Adrenal gland (tissue), 12 donors: ENCODE data around the gene CECR2. TPM values are rescaled to one million over a fixed set of nuclear protein-coding genes. Genes with fewer than 3 reads are reported as not detected.

Experiments
- DNase-seq, 7 donors: peaks; one replicate each; pipeline ENCODE4 v3.0.0-alpha.2; 2019 to 2020
- H3K27ac ChIP-seq, 5 donors: fragments of 200-600 bp; sonication (generic) in 4 of 5; 1 replicate in 3 of 5; 2 replicates in 2 of 5; pipeline versions ENCODE4 v1.5.1 to v1.8.0; 2016 to 2020; ENCODE audit warnings: mild to moderate bottlenecking in 1 of 5
- H3K27me3 ChIP-seq: fragments of 200-600 bp; 2 replicates; pipeline ENCODE4 v1.8.0; 2021
- H3K36me3 ChIP-seq, 2 donors: fragments of 200-600 bp; replicated peaks in 1 of 2; 1 replicate in 1 of 2; 2 replicates in 1 of 2; pipeline versions ENCODE4 v1.5.1 to v1.8.0; 2018 to 2022
- H3K4me1 ChIP-seq, 2 donors: fragments of 200-600 bp; replicated peaks in 1 of 2; 1 replicate in 1 of 2; 2 replicates in 1 of 2; pipeline versions ENCODE4 v1.5.1 to v1.8.0; 2018 to 2021
- H3K4me3 ChIP-seq, 4 donors: fragments of 200-600 bp; sonication (generic) in 3 of 4; one replicate each; pipeline ENCODE4 v1.5.1; 2016 to 2018
- H3K9me3 ChIP-seq, 3 donors: fragments of 200-600 bp; sonication (generic) in 1 of 3; replicated peaks in 1 of 3; 1 replicate in 2 of 3; 2 replicates in 1 of 3; pipeline versions ENCODE4 v1.5.1 to v1.8.0; 2016 to 2021
- POLR2A ChIP-seq, 2 donors: fragments of 450-650 bp; IDR thresholded peaks; one replicate each; pipeline ENCODE4 v1.6.1; 2017; ENCODE audit warnings: antibody characterized with exemption in 2 of 2, mild to moderate bottlenecking in 2 of 2, moderate library complexity in 1 of 2
- WGBS, 4 donors: extraction: QIAGEN DNeasy Blood & Tissue Kit in 2 of 4; methylation state at CpG; one replicate each; pipeline versions ENCODE4 v1.1.5 to v1.1.7; 2013 to 2017; 5-methylcytosine and 5-hydroxymethylcytosine counted together
- intact Hi-C, 2 donors: fragments of 100-400 bp; cut with DNase I; formaldehyde crosslinking; loops; one replicate each; pipeline versions ENCODE4 v1.14.1 to v1.15.0; 2022 to 2023
- polyA plus RNA-seq, 3 donors: library from polyadenylated mRNA; stranded (reverse); fragments of 200-250 nt in 2 of 3; fragments of 350-450 nt in 1 of 3; fragmentation: Illumina TruSeq in 1 of 3; extraction: RNeasy Lipid Tissue Mini Kit (QIAGEN cat#74804) in 1 of 3; gene quantifications; one replicate each; pipeline ENCODE4 v1.2.3, GENCODE V29; 2013 to 2014
- total RNA-seq, 9 donors: library from RNA; depleted of rRNA in 4 of 9; stranded (reverse); fragments of >200 nt in 4 of 9; fragments of 120-200 nt in 1 of 9; fragmentation: NEBNext Ultra II Directional in 1 of 9; extraction: Animal tissue kit (Norgen Biotek cat#: 25700) in 1 of 9; gene quantifications; one replicate each; pipeline versions ENCODE4 v1.1.0 to v1.2.4, GENCODE V29; 2013 to 2023
- TF ChIP-seq, protein P1 (sequence below), 6 experiments: fragments of 450-650 bp in 4 of 6; fragments of 200-600 bp in 2 of 6; sonication (generic) in 1 of 6; IDR thresholded peaks; 1 replicate in 5 of 6; 2 replicates in 1 of 6; pipeline versions ENCODE4 v1.5.1 to v1.8.0; 2016 to 2021; ENCODE audit warnings: antibody characterized with exemption in 6 of 6, mild to moderate bottlenecking in 2 of 6, moderate library complexity in 1 of 6
- donor health status: healthy with polysubstance abuse.
- donor health status: Bipolar disorder and iron deficiency.
- donor health status: DM: yes; HTN: yes; CAD: no.
- donor health status: DM: no; HTN: no; CAD: no.
- donor health status: DM: no; HTN: no; CAD: no.
- donor health status: DM: yes; HTN: yes; CAD: no.

The CECR2 gene
- total and polyA plus RNA-seq, 12 donors, result 0.20 to 1.7 (median 0.67) TPM

GRCh38 chr22:17410576-17410975, 41.3 kb downstream of the CECR2 start:
- TF ChIP-seq, protein P1, sequence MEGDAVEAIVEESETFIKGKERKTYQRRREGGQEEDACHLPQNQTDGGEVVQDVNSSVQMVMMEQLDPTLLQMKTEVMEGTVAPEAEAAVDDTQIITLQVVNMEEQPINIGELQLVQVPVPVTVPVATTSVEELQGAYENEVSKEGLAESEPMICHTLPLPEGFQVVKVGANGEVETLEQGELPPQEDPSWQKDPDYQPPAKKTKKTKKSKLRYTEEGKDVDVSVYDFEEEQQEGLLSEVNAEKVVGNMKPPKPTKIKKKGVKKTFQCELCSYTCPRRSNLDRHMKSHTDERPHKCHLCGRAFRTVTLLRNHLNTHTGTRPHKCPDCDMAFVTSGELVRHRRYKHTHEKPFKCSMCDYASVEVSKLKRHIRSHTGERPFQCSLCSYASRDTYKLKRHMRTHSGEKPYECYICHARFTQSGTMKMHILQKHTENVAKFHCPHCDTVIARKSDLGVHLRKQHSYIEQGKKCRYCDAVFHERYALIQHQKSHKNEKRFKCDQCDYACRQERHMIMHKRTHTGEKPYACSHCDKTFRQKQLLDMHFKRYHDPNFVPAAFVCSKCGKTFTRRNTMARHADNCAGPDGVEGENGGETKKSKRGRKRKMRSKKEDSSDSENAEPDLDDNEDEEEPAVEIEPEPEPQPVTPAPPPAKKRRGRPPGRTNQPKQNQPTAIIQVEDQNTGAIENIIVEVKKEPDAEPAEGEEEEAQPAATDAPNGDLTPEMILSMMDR (IDR thresholded peaks at IDR 0.05), result no peak
- no peak for TF ChIP-seq POLR2A (IDR thresholded peaks at IDR 0.05)
- 58 to 83% (median 69%) methylated on average over 4 of the region's 4 CpGs for WGBS, 4 donors
- Histone ChIP-seq H3K4me1 (no peaks in the 10 kb centered on the region), H3K9me3 (no peaks in the 10 kb centered on the region), H3K36me3 (no peaks in the 10 kb centered on the region), H3K27me3 (no peaks in the 10 kb centered on the region), H3K4me3 (no peak overlapping the region), H3K27ac (no peak overlapping the region)
- DNase-seq, result no peak
- intact Hi-C loops, result no loop called here

DNA sequence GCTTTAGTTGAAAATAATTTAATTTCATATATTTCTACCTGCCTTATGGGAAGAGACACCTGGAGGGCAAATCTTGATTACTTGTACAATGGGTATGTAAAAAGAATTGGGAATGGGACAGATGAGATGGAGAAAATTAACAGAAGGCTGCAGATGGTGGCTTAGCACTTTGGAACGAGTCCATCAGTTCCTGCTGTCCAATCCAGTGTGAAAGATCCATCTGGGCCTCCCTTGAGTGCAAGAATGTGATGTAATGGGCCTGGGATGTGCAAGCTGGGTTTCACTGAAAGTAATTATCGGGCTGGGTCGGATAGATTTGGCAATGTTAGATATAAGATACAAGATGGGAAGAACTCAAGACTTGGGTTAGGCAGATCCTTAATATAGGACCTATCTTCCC, 42.0 kb downstream of the CECR2 start:
- Histone ChIP-seq H3K4me1 (no peaks in the 10 kb centered on the region), H3K4me3 (no peak overlapping the region), H3K27me3 (no peaks in the 10 kb centered on the region), H3K9me3 (no peaks in the 10 kb centered on the region), H3K36me3 (no peaks in the 10 kb centered on the region), H3K27ac (no peak overlapping the region)
- intact Hi-C loops, result no loop called here
- TF ChIP-seq, protein P1 (IDR thresholded peaks at IDR 0.05), result no peak
- TF ChIP-seq POLR2A (IDR thresholded peaks at IDR 0.05), result no peak
- 54 to 71% (median 67%) methylated on average over 3 of the region's 3 CpGs for WGBS, 4 donors
- no peak for DNase-seq

GRCh38 chr22:17412232-17412631, 43.0 kb downstream of the CECR2 start:
- WGBS, 4 donors, result 83 to 93% (median 87%) methylated on average over 6 of the region's 6 CpGs
- Histone ChIP-seq H3K4me3 (no peak overlapping the region), H3K27ac (no peak overlapping the region), H3K36me3 (no peaks in the 10 kb centered on the region), H3K9me3 (no peaks in the 10 kb centered on the region), H3K27me3 (no peaks in the 10 kb centered on the region), H3K4me1 (no peaks in the 10 kb centered on the region)
- TF ChIP-seq, protein P1 (IDR thresholded peaks at IDR 0.05), result no peak
- no peak for TF ChIP-seq POLR2A (IDR thresholded peaks at IDR 0.05)
- intact Hi-C loops, result no loop called here
- no peak for DNase-seq

DNA sequence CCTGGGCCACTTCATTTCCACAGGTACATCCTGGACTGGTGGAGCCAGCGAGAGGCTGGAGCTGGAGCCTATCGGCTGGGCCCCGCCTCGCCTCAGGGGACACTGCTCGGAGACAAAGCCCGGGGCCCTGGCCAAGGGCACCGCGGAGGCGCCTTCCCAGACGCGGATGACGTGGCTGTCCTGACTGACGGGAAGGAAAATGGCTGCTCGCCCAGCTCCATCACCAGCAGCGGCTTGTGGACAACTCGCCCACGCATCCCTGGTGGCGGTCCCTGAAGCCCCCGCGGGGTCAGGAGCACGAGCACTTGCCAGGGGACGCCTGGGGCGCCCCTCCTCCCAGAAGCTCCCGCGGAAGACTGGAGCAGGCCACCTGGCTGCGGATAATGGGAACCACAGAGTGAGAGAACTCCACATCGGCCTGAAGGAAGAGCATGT, 49.6 kb downstream of the CECR2 start:
- Histone ChIP-seq H3K27ac (no peak overlapping the region), H3K4me1 (no peaks in the 10 kb centered on the region), H3K4me3 (no peak overlapping the region), H3K27me3 (no peaks in the 10 kb centered on the region), H3K36me3 (no peaks in the 10 kb centered on the region), H3K9me3 (no peaks in the 10 kb centered on the region)
- DNase-seq, result no peak
- no peak for TF ChIP-seq POLR2A (IDR thresholded peaks at IDR 0.05)
- TF ChIP-seq, protein P1 (IDR thresholded peaks at IDR 0.05), result no peak
- intact Hi-C loops, result no loop called here
- WGBS, 4 donors, result 84 to 100% (median 88%) methylated on average over 2 to 27 of the region's 27 CpGs
